NCI-H524 (cell line): ENCODE results near the gene MAN1C1.
"Not testable (repeated sequence)": the region's sequence is repeated elsewhere in the genome, so short reads cannot be mapped to it uniquely, and the experiment has no call there.

Experiments
- DNase-seq, 2 experiments: peaks; one replicate each; lab custom pipeline; 2025; lab: John Stamatoyannopoulos, UW

Gene MAN1C1

GRCh38 chr1:25657883-25658760 lies 41.5 kb downstream of the MAN1C1 start:
- no peak for DNase-seq

- DNase-seq = no peak
Observed at GRCh38 chr1:25658791-25659431, 42.3 kb downstream of the MAN1C1 start.

- no peak for DNase-seq
Observed at GRCh38 chr1:25661043-25661815, 44.6 kb downstream of the MAN1C1 start.

- DNase-seq = no peak
Observed at GRCh38 chr1:25662061-25662460, 45.5 kb downstream of the MAN1C1 start.

- DNase-seq = not testable (repeated sequence)
Observed at GRCh38 chr1:25662959-25663358, 46.4 kb downstream of the MAN1C1 start.

GRCh38 chr1:25664357-25665199 lies 48.0 kb downstream of the MAN1C1 start:
- no peak for DNase-seq

- DNase-seq = no peak
Observed at GRCh38 chr1:25666460-25666859, 49.9 kb downstream of the MAN1C1 start.

GRCh38 chr1:25668931-25669573 lies 52.5 kb downstream of the MAN1C1 start:
- no peak for DNase-seq

GRCh38 chr1:25669781-25670567 lies 53.4 kb downstream of the MAN1C1 start:
- DNase-seq = no peak

GRCh38 chr1:25671929-25672328 lies 55.3 kb downstream of the MAN1C1 start:
- no peak for DNase-seq

- DNase-seq = no peak
Observed at GRCh38 chr1:25672763-25673409, 56.3 kb downstream of the MAN1C1 start.

GRCh38 chr1:25673456-25673855 lies 56.9 kb downstream of the MAN1C1 start:
- DNase-seq = no peak

- no peak for DNase-seq
Observed at GRCh38 chr1:25673962-25674806, 57.6 kb downstream of the MAN1C1 start.

- DNase-seq = no peak
Observed at GRCh38 chr1:25674807-25675084, 58.2 kb downstream of the MAN1C1 start.

GRCh38 chr1:25675729-25676476 lies 59.3 kb downstream of the MAN1C1 start:
- no peak for DNase-seq

GRCh38 chr1:25676488-25676887 lies 59.9 kb downstream of the MAN1C1 start:
- peak; percentile 72 to 81 for DNase-seq

- DNase-seq = no peak
Observed at GRCh38 chr1:25677193-25677773, 60.7 kb downstream of the MAN1C1 start.

GRCh38 chr1:25679171-25679570 lies 62.6 kb downstream of the MAN1C1 start:
- DNase-seq = no peak
